DMS53 treated with DMSO at 0.1 percent for 48 hours (cell line): ENCODE results near the gene ETV6.

Experiments
- DNase-seq: peaks from one replicate; lab custom pipeline; 2025; ENCODE audit not compliant: unreplicated experiment; lab: John Stamatoyannopoulos, UW

The ETV6 gene

DNA sequence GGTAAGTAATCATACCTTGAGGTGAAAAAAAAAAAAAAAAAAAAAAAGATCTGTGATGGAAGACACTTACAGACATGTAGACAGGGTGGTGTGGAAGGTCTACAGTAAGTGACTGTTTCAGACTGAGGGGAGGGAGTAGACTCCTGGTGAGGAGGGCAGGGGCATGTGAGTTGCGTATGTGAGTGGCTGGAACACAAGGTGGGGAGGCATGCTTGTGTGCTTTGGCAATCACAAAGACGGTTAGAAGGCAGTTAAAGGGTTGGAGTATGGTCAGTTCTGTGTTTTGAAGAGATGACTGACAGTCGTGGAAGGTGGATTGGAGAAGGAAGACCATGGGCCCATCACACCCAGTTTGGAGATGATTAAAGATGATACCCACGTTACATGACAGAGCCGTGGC lies 65.2 kb downstream of the ETV6 start:
- DNase-seq: no peak

GRCh38 chr12:11715621-11716020 lies 66.1 kb downstream of the ETV6 start:
- no peak for DNase-seq

DNA sequence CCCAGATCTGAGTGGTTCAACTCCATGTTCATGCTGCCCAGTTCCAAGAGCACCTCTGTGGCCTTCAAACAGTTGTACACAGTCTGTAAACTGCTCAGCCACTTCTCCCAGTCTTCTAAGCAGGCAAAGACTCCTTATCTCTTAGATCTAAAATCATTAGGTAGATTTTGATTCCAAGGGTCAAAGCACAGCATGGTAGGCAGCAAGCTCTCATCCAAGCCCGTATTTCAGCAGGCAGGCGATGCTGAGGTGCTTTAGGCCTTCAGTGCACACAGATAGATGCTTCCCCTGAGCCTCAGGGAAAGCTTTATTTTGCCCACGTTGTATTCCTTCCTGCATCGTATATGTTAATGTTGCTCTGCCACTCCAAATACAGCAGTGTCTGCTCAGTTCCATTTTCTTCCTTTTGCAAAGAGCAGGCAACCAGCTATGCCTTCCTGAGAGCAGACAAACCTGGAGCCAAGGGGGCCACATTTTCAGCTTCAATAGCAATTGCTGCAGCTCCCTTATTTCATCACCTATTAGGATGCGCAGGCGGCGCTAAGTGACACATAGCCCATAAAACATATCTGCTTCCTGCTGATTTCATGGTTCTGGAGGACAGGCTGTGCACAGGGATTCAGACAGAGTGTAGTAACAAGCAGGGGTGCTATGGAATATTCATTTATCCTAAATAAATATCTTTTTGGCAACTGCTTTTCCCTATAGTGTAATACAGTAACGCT lies 67.5 kb downstream of the ETV6 start:
- DNase-seq: no peak

DNA sequence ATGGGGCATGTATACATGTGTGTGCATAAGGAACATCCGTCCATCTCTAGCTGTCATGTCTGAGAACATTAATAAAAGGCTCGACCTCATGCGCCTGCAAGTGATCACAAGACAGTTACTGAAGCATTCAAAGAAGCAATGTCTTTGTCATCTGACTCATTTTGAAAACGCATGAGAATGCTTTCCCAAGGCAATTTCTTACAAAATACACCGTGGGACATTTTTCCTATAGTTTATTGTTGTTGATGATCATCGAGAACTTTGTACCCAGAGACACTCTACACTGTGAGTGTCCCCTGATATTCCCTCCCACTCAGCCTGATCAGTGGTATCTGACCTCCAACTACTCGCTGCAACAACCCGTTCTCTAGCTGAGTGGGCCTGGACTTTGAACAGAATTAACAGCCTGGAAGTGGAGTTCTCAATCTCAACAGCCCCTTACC lies 68.1 kb downstream of the ETV6 start:
- no peak for DNase-seq

GRCh38 chr12:11718105-11718504 lies 68.6 kb downstream of the ETV6 start:
- no peak for DNase-seq

- no peak for DNase-seq
Measured at GRCh38 chr12:11718768-11719253, 69.3 kb downstream of the ETV6 start.

GRCh38 chr12:11719678-11720099 lies 70.2 kb downstream of the ETV6 start:
- DNase-seq: no peak

DNA sequence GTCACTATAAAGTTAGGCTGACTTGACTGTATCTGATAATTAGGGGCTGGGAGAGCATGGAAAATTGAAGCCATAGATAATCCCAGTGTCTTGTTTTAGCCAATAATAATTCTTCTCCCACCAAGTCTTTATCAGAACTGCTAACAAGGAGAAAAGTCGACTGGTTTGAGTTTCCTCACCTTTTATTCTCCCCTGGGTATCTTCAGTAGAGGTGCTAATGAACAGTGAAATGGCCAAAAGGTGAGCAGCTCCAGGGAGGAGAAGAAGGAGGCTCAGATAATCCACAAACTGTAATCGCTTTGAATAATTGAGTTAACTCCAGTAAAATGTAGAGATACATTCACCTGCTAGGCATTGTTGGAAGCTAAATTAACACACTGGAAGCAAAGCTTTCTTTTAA lies 72.6 kb downstream of the ETV6 start:
- DNase-seq: no peak

DNA sequence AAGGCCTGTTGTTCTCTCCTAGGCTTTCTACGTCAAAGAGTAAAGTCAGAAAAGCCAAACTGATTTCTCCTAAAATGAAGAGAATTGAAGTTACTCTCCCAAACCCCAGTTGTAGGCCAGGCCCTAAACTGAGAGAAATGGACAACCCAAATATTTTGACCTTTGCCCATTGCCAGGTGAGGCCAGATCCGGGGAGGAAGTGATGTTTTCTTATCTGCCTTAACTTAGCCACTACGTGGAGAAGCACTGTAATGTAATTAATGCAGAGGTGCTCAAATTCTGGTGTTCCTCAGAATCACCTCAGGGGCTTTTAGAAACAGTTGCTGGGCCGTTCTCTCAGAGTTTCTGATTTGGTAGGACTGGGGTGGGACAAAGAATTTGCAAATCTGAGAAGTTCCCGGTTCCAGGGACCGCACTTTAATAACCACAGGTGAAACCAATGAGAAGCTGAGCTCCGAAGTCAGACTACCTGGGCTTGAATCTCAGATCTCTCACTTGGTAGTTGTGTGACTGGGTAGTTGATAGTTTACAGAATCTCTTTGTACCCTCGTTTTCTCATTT lies 73.2 kb downstream of the ETV6 start:
- no peak for DNase-seq

DNA sequence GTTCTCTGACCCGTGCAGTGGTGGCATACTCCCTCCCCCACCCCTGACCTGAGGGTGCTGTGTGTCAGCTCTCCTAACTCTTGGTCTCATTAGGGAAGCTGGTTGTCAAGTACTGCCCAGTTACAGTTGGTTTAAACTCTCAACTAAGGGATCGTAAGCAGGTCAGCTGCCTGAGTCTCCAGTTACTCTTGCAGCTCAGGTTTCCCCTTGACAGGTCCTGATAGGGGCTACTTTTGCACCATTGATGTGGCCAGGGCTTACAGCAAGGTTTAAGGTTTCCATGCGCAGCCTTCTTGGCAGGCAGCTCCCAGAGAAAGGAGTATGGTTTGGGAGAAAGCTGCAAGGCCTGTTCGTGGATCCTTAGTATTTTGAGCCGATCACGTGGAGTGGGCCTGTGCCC lies 74.5 kb downstream of the ETV6 start:
- no peak for DNase-seq

GRCh38 chr12:11724888-11725311 lies 75.4 kb downstream of the ETV6 start:
- no peak for DNase-seq

DNA sequence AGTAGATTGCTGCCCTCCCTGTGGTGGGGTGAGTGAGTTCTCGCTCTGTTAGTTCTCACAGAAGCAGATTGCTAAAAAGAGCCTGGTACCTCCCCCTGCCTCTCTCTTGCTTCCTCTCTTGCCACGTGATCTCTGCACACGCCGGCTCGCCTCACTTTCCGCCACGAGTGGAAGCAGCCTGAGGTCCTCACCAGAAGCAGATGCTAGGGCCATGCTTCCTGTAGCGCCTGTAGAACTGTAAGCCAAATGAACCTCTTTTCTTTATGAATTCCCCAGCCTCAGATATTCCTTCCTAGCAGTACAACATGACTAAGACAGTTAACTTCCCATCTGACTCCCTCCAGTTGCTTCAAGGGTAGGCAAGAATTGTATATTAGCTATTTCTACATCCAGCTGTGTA lies 76.2 kb downstream of the ETV6 start:
- DNase-seq: no peak

- no peak for DNase-seq
Measured at GRCh38 chr12:11726659-11727058, 77.2 kb downstream of the ETV6 start.

GRCh38 chr12:11727133-11727664 lies 77.7 kb downstream of the ETV6 start:
- no peak for DNase-seq

DNA sequence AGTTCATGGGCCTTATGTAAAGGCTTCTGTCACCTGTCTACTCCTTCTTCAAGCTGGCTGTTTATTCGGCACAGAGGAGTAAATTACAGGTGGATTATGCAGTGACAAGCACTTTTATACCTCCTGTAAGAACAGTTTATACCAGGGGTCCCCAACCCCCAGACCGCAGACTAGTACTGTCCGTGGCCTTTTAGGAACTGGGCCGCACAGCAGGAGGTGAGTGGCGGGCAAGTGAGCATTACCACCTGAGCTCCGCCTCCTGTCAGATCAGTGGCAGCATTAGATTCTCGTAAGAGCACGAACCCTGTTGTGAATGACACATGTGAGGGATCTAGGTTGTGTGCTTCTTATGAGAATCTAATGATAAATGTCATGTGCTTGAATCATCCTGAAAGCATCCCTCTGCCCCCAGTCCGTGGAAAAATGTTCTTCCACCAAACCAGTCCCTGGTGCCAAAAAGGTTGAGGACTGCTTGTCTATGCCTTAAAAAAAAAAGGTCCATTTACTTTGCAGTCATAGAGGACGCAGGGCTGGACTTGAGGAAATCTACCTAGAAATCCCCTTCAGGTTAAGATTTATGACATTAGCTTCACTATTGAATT lies 78.8 kb downstream of the ETV6 start:
- DNase-seq: peak; percentile 67

DNA sequence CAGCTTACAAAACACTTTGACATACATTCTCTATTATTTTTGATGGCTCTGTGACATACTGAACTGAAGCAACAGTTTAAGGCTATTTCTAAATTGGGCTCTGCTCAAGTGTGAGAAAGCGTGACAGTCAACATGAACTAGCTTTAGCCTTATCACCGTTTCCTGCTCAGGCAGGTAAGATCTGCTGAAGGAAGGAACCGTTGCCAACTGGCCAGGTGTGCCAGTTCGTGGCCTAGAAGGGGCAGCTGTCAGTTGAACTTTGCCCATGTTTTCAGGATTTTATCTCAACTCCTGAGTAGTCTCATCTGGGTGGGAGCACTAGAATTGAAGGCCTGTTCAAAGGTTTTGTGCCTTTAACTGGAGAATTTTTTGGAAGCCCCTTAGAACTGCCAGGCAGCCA lies 79.5 kb downstream of the ETV6 start:
- peak; percentile 99 for DNase-seq

- peak; percentile 85 for DNase-seq
Measured at GRCh38 chr12:11729439-11730150, 80.1 kb downstream of the ETV6 start.

DNA sequence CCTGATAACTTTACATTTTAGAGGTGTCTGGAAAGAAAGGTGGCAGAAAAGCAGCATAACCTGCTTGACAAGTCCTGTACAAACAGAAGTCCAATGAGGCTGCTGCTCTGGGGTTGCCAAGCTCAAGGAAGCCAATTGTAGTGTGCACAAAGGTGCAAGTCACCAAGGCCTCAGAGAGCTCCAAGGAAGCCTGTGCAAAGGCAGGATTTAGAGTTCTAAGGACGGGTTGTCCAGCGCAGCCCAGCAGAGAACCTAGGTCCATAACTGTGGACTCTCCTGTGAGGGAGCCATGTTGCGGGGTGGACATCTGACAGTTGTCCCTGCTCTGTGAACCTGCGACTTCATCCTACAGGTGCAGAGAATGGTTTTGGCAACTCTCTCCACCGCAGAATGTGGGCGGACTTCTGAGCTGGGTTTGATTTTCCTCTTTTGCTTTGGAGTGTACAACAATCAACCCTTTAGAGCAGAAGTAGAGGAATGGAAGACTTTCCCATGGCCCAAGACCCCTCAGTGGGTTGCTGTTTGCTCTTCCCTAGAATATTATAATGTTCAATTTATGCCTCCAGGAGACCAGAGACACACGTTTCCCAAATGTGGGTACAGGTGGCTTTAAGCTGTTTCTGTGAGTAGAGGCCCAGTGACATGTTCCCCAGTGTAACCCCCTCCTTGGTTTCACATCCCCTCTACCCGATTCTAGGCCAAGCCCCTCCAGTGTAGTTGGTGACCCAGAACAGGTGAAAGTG lies 81.0 kb downstream of the ETV6 start:
- DNase-seq: peak; percentile 100

- peak; percentile 57 for DNase-seq
Measured at GRCh38 chr12:11731042-11731357, 81.5 kb downstream of the ETV6 start.

GRCh38 chr12:11731455-11731854 lies 82.0 kb downstream of the ETV6 start:
- peak; percentile 65 for DNase-seq

- DNase-seq: no peak
Measured at GRCh38 chr12:11732023-11732422, 82.5 kb downstream of the ETV6 start.
